Measurements from ENCODE around the gene NES.

NES gene

DNA sequence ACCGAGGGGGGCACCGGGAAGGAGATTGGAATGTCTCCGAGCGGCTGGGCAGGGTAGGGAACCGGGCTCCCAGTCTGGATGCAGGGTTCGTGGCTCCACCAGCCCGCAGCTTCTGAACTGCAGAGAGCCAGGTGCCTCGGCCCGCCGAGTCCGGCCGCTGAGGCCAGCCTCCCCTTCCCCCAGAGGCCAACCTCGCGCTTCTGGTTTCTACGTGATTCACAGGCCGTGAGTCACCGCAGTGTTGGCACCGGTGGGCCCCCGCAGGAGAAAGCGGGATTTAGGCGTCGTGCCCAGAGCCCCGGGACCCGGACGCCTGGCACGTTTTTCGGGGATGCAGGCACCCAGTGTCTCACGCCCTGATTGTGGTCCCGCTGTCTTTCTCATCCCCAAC, 27.7 kb upstream of the NES start:
- POLR2A ChIA-PET (ENCODE audit: low non-redundant PET), result interaction anchor here (1.5 kb wide), 1 partner anchor 13 kb away, joined by 5 read pairs; no protein-coding TSS in a partner anchor

DNA sequence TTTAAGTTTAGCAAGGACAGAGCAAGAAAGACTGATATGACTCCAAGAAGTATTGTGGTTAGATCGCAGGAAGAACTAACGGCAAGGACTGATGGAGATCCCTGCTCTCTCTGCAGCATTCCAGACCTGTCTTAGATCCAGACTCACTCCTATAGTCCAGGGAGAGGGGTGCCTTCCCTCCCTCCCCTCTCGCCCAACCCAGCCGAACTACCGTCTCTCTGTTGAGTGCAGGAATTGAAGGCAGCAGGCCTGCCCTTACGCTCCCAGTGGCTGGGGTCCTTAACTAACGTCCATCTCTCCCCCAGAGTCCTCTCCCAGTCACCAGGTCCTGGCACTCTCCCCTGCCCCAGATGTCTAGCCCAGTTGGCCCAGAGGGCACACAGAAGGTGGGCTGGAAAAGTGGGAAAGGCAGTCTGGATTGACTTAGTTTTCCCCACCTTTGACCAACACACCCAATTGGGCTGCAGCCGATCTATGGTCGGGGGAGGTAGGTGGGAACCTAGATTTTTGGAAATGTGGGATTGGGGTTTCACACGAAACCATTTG, 27.0 kb upstream of the NES start:
- DNase-seq (ENCODE audit: low spot score), result no peak
- ChIA-PET POLR2A (ENCODE audit: low non-redundant PET) (interaction anchor here (1.5 kb wide), 1 partner anchor 12 kb away, joined by 5 read pairs; no protein-coding TSS in a partner anchor), CTCF (interaction anchor here (1.1 to 17.0 kb wide), 2 partner anchors 14 kb away, joined by 5 to 225 read pairs; no protein-coding TSS in a partner anchor)
- H3K27ac ChIP-seq, result peak overlapping the region; percentile 95
- TF ChIP-seq, protein P1, sequence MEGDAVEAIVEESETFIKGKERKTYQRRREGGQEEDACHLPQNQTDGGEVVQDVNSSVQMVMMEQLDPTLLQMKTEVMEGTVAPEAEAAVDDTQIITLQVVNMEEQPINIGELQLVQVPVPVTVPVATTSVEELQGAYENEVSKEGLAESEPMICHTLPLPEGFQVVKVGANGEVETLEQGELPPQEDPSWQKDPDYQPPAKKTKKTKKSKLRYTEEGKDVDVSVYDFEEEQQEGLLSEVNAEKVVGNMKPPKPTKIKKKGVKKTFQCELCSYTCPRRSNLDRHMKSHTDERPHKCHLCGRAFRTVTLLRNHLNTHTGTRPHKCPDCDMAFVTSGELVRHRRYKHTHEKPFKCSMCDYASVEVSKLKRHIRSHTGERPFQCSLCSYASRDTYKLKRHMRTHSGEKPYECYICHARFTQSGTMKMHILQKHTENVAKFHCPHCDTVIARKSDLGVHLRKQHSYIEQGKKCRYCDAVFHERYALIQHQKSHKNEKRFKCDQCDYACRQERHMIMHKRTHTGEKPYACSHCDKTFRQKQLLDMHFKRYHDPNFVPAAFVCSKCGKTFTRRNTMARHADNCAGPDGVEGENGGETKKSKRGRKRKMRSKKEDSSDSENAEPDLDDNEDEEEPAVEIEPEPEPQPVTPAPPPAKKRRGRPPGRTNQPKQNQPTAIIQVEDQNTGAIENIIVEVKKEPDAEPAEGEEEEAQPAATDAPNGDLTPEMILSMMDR (conservative IDR thresholded peaks at IDR 0.05; ENCODE audit: low read depth), result no peak

More for the DNA sequence above, 27.7 kb upstream of the NES start:
- peak overlapping the region; percentile 95 for H3K27ac ChIP-seq
- TF ChIP-seq, protein P1 (conservative IDR thresholded peaks at IDR 0.05; ENCODE audit: low read depth), result no peak
- DNase-seq (ENCODE audit: low spot score), result peak; percentile 79
- CTCF ChIA-PET, result interaction anchor here (1.1 to 17.0 kb wide), 5 partner anchors 10 to 22 kb away, joined by 3 to 225 read pairs (median 6); partner anchors contain the start of genes ISG20L2 and METTL25B

DNA sequence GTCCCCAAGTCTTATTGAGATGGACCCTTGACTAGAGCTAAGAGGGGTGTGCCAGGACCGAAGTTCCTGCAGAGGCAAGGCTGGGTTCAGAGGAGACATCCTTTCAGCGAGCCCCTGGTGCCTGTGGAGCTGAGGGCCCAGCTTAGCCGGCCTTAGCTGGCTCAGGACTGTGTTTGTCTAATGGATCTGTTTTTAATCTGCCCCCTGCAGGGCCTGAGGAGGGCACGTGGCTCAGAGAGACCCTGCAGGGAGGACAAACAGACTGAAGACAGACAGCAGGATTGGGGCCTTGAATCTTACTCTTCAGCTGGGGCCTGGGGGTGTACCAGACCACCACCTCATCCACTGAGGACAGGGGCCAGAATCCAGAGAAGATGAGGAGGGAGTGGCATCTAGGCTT, 26.5 kb upstream of the NES start:
- TF ChIP-seq, protein P1 (conservative IDR thresholded peaks at IDR 0.05; ENCODE audit: low read depth), result no peak
- H3K27ac ChIP-seq, result peak overlapping the region; percentile 95
- CTCF ChIA-PET, result interaction anchor here (17.0 kb wide), 1 partner anchor 13 kb away, joined by 225 read pairs; no protein-coding TSS in a partner anchor
- POLR2A ChIA-PET (ENCODE audit: low non-redundant PET), result no interaction called here
- DNase-seq (ENCODE audit: low spot score), result no peak

DNA sequence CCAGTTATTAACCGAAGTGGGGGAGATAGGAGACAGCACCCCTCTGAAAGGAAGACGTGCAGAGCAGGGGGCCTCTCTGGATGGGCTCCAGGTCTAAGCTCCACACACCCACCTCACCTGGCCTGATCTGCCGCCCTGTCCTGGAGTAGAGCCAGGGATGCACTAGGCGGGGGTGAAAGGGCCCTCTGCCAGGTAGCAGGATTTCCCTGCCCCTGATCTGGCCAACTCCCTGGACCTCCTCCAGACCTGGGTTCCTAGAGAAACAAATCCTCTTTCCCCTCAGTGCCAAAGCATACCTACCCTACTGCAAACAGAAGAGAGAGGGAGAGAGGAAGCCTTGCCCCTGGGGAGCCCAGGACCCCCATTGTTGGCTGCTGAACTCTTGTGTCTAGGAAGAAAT, 26.1 kb upstream of the NES start:
- no peak for DNase-seq (ENCODE audit: low spot score)
- ChIA-PET CTCF (interaction anchor here (17.0 kb wide), 1 partner anchor 13 kb away, joined by 225 read pairs; no protein-coding TSS in a partner anchor), POLR2A (ENCODE audit: low non-redundant PET) (no interaction called here)
- H3K27ac ChIP-seq, result peak overlapping the region; percentile 95
- TF ChIP-seq, protein P1 (conservative IDR thresholded peaks at IDR 0.05; ENCODE audit: low read depth), result no peak

DNA sequence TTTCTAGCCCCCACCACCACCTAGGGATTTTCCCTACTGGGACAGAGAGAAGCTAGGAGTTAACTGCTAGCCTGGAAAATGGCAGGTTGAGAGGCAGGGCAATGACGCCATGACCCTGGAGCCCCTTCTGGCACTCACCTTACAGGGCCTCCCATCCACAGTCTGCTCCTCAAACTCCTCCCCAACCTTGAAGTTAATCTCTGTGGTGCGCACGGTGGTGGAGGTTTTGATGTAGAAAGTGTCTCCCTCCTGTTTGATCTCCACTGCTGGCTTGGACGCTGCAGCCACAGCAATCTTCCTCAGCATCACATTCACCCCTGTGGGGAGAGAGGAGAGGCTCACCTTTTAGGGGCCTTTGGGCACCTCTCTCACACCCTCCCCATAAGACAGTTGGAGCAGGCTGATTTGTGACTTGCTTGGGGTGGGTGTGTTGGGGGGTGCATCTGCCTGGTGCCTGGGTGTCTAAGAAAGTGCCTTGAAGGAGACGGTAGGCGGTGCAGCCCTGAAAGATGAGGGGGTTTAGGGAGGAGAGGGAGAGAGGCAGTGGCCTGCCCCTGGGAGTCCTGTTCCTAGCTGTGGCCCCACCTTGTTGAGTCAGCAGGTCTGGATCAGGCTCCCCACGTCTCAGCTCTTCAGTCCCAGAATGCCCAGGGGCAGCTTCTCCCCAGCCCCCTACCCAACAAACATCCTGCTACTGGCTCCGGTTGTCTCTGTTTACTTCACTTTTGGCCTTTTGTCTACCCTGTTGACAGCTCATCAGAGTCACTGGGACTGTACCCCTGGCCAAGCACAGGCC, 23.7 kb upstream of the NES start:
- CTCF ChIA-PET, result interaction anchor here (0.9 to 17.0 kb wide), 3 partner anchors 10 to 25 kb away, joined by 4 to 225 read pairs (median 15); no protein-coding TSS in a partner anchor
- TF ChIP-seq, protein P1 (conservative IDR thresholded peaks at IDR 0.05; ENCODE audit: low read depth), result no peak
- POLR2A ChIA-PET (ENCODE audit: low non-redundant PET), result no interaction called here
- DNase-seq (ENCODE audit: low spot score), result no peak
- H3K27ac ChIP-seq, result peak overlapping the region; percentile 47

DNA sequence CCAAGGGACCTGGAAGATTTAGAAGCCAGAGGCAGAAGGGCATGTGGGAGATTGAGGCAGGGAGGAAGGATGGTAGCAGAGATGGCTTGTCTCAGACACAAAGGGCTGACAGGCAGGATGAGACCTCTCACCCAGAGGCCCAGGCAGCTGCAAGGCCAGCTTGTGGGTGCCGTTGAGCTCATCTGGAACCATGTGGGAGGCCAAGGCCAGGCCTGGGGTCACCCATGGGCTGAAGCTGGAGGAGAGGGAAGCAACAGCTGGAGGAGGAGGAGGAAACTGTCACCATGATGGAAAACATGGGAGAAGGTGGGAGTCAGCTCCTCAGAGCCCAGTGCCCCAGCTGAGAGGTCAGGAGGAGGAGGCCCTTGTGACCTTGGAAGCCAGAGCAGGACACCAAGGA, 21.8 kb upstream of the NES start:
- POLR2A ChIA-PET (ENCODE audit: low non-redundant PET), result no interaction called here
- TF ChIP-seq, protein P1 (conservative IDR thresholded peaks at IDR 0.05; ENCODE audit: low read depth), result no peak
- CTCF ChIA-PET, result interaction anchor here (0.7 to 1.0 kb wide), 2 partner anchors 9 to 27 kb away, joined by 3 read pairs; no protein-coding TSS in a partner anchor
- DNase-seq (ENCODE audit: low spot score), result no peak
- peak overlapping the region; percentile 18; the same call in 1 of the 2 replicates for H3K27ac ChIP-seq

All from RWPE1 (cell line).